Progenitor cell of endocrine pancreas (in vitro differentiated cells): ENCODE results near the gene RPIA. TPM values are rescaled to one million over a fixed set of nuclear protein-coding genes. Genes with fewer than 3 reads are reported as not detected.
"Not testable (repeated sequence)": the region's sequence is repeated elsewhere in the genome, so short reads cannot be mapped to it uniquely, and the experiment has no call there.

Experiments
- DNase-seq: peaks from one replicate; pipeline ENCODE4 v3.0.0; 2021; ENCODE audit warnings: low spot score; ENCODE audit not compliant: unreplicated experiment
- H3K27ac Mint-ChIP-seq: 2 replicates; pipeline ENCODE4 v1.8.0; 2021; ENCODE audit warnings: mild to moderate bottlenecking, moderate library complexity, mixed read lengths
- H3K27me3 Mint-ChIP-seq: 2 replicates; pipeline ENCODE4 v1.8.0; 2021; ENCODE audit warnings: mixed read lengths
- H3K36me3 Mint-ChIP-seq: 2 replicates; pipeline ENCODE4 v1.8.0; 2022; ENCODE audit warnings: mixed read lengths; ENCODE audit not compliant: insufficient read depth
- H3K4me1 Mint-ChIP-seq: 2 replicates; pipeline ENCODE4 v1.8.0; 2021; ENCODE audit warnings: low read depth, mixed read lengths
- H3K4me3 Mint-ChIP-seq: 2 replicates; pipeline ENCODE4 v1.8.0; 2021; ENCODE audit warnings: low read depth, mild to moderate bottlenecking, moderate library complexity, mixed read lengths
- H3K9me3 Mint-ChIP-seq: 2 replicates; pipeline ENCODE4 v1.8.0; 2021; ENCODE audit warnings: low read depth, mixed read lengths
- total RNA-seq: library from RNA; stranded (reverse); gene quantifications from 2 replicates; pipeline ENCODE4 v1.2.1, GENCODE V29; 2021
- TF ChIP-seq, protein P1 (sequence below): fragments of 200-600 bp; sonication (generic); IDR thresholded peaks from one replicate; pipeline ENCODE4 v1.5.0; 2021; ENCODE audit warnings: antibody characterized with exemption, mild to moderate bottlenecking; ENCODE audit not compliant: unreplicated experiment

The RPIA gene
- total RNA-seq, 1 donor from 2014 or later = 27.1 TPM

DNA sequence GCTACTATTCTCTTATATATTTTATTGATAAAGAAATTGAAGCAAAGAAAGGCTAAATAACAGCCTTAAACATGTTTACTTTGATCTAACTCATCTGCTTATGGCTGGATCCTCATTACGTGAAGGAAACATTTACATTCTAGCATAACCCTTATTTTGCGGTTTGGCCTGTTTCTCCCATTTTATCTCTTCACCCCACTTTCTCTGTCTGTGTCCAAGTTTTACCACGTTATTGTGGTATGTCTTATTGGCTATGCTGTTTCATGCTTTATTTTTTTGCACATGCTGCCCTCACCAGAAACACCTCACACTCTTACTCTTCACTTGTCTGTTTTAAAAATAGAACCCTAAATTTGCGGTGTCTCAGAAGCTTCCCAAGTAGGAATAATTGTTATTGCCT, 78.5 kb downstream of the RPIA start:
- Mint-ChIP-seq H3K4me1 (peaks cover 2% of the 10 kb centered on the region), H3K9me3 (peaks cover 13% of the 10 kb centered on the region), H3K27ac (no peak overlapping the region), H3K27me3 (peaks cover 15% of the 10 kb centered on the region), H3K36me3 (no peaks in the 10 kb centered on the region), H3K4me3 (no peak overlapping the region)
- TF ChIP-seq, protein P1, sequence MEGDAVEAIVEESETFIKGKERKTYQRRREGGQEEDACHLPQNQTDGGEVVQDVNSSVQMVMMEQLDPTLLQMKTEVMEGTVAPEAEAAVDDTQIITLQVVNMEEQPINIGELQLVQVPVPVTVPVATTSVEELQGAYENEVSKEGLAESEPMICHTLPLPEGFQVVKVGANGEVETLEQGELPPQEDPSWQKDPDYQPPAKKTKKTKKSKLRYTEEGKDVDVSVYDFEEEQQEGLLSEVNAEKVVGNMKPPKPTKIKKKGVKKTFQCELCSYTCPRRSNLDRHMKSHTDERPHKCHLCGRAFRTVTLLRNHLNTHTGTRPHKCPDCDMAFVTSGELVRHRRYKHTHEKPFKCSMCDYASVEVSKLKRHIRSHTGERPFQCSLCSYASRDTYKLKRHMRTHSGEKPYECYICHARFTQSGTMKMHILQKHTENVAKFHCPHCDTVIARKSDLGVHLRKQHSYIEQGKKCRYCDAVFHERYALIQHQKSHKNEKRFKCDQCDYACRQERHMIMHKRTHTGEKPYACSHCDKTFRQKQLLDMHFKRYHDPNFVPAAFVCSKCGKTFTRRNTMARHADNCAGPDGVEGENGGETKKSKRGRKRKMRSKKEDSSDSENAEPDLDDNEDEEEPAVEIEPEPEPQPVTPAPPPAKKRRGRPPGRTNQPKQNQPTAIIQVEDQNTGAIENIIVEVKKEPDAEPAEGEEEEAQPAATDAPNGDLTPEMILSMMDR = no peak
- DNase-seq = no peak

- H3K27me3 Mint-ChIP-seq, H3K4me1 Mint-ChIP-seq, DNase-seq, H3K4me3 Mint-ChIP-seq, H3K36me3 Mint-ChIP-seq, H3K27ac Mint-ChIP-seq: not testable (repeated sequence)
- H3K9me3 Mint-ChIP-seq = peaks cover 27% of the 10 kb centered on the region
Observed at GRCh38 chr2:88773233-88774028, 82.0 kb downstream of the RPIA start.

- not testable (repeated sequence) for DNase-seq, H3K4me1 Mint-ChIP-seq, H3K4me3 Mint-ChIP-seq, H3K9me3 Mint-ChIP-seq, H3K36me3 Mint-ChIP-seq, H3K27ac Mint-ChIP-seq, H3K27me3 Mint-ChIP-seq
Observed at GRCh38 chr2:88789213-88789612, 97.7 kb downstream of the RPIA start.

- H3K9me3 Mint-ChIP-seq, H3K4me3 Mint-ChIP-seq, H3K27ac Mint-ChIP-seq, H3K4me1 Mint-ChIP-seq, DNase-seq, H3K27me3 Mint-ChIP-seq, H3K36me3 Mint-ChIP-seq: not testable (repeated sequence)
Observed at GRCh38 chr2:88795932-88796331, 104.5 kb downstream of the RPIA start.

- not testable (repeated sequence) for H3K36me3 Mint-ChIP-seq, DNase-seq, H3K4me3 Mint-ChIP-seq, H3K27ac Mint-ChIP-seq, H3K4me1 Mint-ChIP-seq, H3K9me3 Mint-ChIP-seq, H3K27me3 Mint-ChIP-seq
Observed at GRCh38 chr2:88796523-88796922, 105.0 kb downstream of the RPIA start.

- not testable (repeated sequence) for H3K4me1 Mint-ChIP-seq, H3K9me3 Mint-ChIP-seq, H3K36me3 Mint-ChIP-seq, H3K27me3 Mint-ChIP-seq, DNase-seq, H3K4me3 Mint-ChIP-seq, H3K27ac Mint-ChIP-seq
Observed at GRCh38 chr2:88797164-88797563, 105.7 kb downstream of the RPIA start.

Other genes starting within 250 kb of the RPIA start
- gene FOXI3, start 239.0 kb upstream of the RPIA start, total RNA-seq = 0.57 and 0.98 TPM in 2 replicates
- gene EIF2AK3, start 64.2 kb upstream of the RPIA start, total RNA-seq = 20.5 and 28.1 TPM in 2 replicates